ENCODE measurements around the gene CUL4A.

- TF ChIP-seq HNRNPL (IDR thresholded peaks at IDR 0.05; ENCODE audit: low read depth, low read length) (no peak), SMC3 (conservative IDR thresholded peaks at IDR 0.05; ENCODE audit: insufficient read depth, low read depth, low read length) (no peak), CTCF (IDR thresholded peaks at IDR 0.05 in 2 of 3, conservative IDR thresholded peaks at IDR 0.05 in 1 of 3; ENCODE audit: insufficient read depth in 2 of 3, low read depth in 1 of 3, low read length in 3 of 3) (no peak), EP300 (IDR thresholded peaks at IDR 0.05; ENCODE audit: low read length) (no peak), USF2 (CRISPR knock-in tag; IDR thresholded peaks at IDR 0.05) (no peak), ZC3H11A (IDR thresholded peaks at IDR 0.05; ENCODE audit: low read depth, low read length) (no peak), PHF21A (IDR thresholded peaks at IDR 0.05; ENCODE audit: borderline replicate concordance, low read depth) (no peak)
Measured at GRCh38 chr13:113161433-113161832, 48.0 kb upstream of the CUL4A start.

Measured in K562 (cell line).